ENCODE measurements around the gene SLC10A3.

DNA sequence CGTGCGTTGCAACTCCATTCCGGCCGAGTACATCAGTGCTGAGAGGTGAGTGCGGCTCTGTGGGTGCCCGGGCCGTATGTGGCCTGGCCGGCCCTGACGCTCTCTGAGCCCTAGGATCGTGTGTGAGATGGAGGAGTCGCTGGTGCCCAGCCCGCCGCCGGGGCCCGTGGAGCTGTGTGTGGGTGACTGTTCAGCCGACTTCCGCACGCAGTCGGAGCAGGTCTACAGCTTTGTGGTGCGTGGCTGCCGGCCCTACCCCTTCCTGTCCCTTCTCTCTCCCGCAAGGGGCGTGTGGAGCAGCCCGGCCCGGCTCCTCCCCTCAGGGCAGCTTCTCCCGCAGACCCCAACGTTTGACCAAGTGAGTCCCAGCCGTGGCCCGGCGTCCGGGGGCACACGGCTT lies 24.4 kb downstream of the SLC10A3 start:
- TF ChIP-seq POLR2AphosphoS5 (IDR thresholded peaks at IDR 0.05; ENCODE audit: low read depth, low read length) (no peak), TAF1 (IDR thresholded peaks at IDR 0.05; ENCODE audit: borderline replicate concordance, insufficient read depth, low read length) (no peak), SIN3A (IDR thresholded peaks at IDR 0.05; ENCODE audit: borderline replicate concordance, insufficient read depth, low read length) (no peak), FOXP2 (optimal IDR thresholded peaks at IDR 0.05; ENCODE audit: borderline replicate concordance, extremely low read depth, extremely low read length, insufficient read depth) (no peak)
- TF ChIP-seq, protein P1, sequence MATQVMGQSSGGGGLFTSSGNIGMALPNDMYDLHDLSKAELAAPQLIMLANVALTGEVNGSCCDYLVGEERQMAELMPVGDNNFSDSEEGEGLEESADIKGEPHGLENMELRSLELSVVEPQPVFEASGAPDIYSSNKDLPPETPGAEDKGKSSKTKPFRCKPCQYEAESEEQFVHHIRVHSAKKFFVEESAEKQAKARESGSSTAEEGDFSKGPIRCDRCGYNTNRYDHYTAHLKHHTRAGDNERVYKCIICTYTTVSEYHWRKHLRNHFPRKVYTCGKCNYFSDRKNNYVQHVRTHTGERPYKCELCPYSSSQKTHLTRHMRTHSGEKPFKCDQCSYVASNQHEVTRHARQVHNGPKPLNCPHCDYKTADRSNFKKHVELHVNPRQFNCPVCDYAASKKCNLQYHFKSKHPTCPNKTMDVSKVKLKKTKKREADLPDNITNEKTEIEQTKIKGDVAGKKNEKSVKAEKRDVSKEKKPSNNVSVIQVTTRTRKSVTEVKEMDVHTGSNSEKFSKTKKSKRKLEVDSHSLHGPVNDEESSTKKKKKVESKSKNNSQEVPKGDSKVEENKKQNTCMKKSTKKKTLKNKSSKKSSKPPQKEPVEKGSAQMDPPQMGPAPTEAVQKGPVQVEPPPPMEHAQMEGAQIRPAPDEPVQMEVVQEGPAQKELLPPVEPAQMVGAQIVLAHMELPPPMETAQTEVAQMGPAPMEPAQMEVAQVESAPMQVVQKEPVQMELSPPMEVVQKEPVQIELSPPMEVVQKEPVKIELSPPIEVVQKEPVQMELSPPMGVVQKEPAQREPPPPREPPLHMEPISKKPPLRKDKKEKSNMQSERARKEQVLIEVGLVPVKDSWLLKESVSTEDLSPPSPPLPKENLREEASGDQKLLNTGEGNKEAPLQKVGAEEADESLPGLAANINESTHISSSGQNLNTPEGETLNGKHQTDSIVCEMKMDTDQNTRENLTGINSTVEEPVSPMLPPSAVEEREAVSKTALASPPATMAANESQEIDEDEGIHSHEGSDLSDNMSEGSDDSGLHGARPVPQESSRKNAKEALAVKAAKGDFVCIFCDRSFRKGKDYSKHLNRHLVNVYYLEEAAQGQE (IDR thresholded peaks at IDR 0.05; ENCODE audit: insufficient read depth in 1 of 2, low read depth in 2 of 2, low read length in 2 of 2), result no peak

Data from PFSK-1 (cell line).